ENCODE results near the gene CCNF. TPM values are rescaled to one million over a fixed set of nuclear protein-coding genes. Genes with fewer than 3 reads are reported as not detected.

Gene CCNF
- total RNA-seq, 1 donor from 2014 or later = 3.9 TPM

DNA sequence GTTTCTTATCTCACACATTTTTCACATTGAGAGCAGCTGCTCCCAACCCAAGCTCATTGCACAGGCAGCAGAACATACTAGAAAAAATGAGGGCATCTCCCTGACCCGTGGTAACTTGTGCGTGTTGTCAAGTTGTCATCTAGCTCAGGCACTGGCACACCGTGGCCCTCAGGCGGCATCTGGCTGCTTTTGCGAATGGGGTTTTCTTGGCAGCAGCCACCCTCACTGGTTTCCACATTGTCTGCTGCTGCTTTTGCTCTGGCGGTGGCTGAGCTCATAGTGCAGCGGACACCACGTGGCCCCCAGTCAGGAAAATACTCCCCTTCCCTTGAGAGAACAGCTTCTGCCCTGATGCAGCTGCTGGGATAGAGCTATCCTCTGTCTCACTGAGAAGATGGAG is 21.3 kb downstream of the CCNF start:
- FAIRE-seq = no peak
- TF ChIP-seq, protein P1, sequence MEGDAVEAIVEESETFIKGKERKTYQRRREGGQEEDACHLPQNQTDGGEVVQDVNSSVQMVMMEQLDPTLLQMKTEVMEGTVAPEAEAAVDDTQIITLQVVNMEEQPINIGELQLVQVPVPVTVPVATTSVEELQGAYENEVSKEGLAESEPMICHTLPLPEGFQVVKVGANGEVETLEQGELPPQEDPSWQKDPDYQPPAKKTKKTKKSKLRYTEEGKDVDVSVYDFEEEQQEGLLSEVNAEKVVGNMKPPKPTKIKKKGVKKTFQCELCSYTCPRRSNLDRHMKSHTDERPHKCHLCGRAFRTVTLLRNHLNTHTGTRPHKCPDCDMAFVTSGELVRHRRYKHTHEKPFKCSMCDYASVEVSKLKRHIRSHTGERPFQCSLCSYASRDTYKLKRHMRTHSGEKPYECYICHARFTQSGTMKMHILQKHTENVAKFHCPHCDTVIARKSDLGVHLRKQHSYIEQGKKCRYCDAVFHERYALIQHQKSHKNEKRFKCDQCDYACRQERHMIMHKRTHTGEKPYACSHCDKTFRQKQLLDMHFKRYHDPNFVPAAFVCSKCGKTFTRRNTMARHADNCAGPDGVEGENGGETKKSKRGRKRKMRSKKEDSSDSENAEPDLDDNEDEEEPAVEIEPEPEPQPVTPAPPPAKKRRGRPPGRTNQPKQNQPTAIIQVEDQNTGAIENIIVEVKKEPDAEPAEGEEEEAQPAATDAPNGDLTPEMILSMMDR (IDR thresholded peaks at IDR 0.05; ENCODE audit: insufficient read depth, low read length, severe bottlenecking) = no peak
- no peak for DNase-seq (ENCODE audit: low read depth)
- Histone ChIP-seq H3K27me3 (ENCODE audit: control insufficient read depth, insufficient read depth, low read length) (no peaks in the 10 kb centered on the region), H3K36me3 (ENCODE audit: control insufficient read depth, insufficient read depth, low read length) (peaks cover 18% of the 10 kb centered on the region), H3K4me3 (ENCODE audit: low read depth, low read length) (no peak overlapping the region)

DNA sequence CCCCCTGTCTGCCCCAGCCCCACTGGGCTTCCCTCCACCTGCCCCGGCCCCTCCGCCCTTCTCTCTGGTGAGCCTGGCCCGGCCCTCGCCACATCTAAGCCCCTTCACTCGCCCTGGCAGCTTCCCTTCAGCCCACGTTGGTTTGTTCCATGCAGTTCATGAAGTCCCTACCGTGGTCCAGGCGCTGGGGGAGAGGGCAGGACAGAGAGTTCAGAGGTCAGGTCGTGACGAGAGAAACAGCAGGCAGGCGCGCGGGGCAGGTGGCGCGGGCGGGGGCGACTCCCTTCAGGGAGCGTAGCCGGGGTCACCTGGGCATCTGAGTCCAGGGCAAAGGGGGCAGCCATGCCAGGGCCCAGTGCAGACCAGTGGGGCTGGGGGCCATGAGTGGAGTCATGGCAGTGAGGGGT is 21.7 kb downstream of the CCNF start:
- Histone ChIP-seq H3K36me3 (ENCODE audit: control insufficient read depth, insufficient read depth, low read length) (peaks cover 18% of the 10 kb centered on the region), H3K4me3 (ENCODE audit: low read depth, low read length) (no peak overlapping the region), H3K27me3 (ENCODE audit: control insufficient read depth, insufficient read depth, low read length) (no peaks in the 10 kb centered on the region)
- TF ChIP-seq, protein P1 (IDR thresholded peaks at IDR 0.05; ENCODE audit: insufficient read depth, low read length, severe bottlenecking) = no peak
- DNase-seq (ENCODE audit: low read depth) (no peak), FAIRE-seq (no peak)

DNA sequence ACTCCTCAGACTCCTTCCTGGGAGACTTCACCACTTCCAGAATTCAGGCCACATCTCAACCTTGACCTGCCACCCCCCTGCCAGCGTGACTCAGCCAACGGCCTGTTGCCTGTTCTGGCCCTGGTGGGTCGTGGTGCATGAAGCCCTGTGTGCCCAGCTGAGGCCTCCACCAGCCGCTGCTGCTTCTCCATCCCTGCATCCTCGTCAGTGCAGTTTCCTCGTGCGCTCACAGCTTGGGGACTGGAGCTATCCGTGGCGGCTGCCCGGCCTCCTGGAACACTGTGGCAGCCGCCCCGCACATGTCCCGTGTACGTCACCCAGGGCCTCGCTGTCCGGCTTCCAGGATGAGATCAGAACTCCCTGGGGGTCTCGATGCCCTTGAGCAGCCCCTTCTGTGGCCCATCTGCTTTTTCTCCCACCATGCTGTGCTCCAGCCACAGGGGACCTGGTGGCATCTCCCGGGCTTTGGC is 22.6 kb downstream of the CCNF start:
- DNase-seq (ENCODE audit: low read depth) (no peak), FAIRE-seq (no peak)
- peaks cover 17% of the 10 kb centered on the region for H3K36me3 ChIP-seq (ENCODE audit: control insufficient read depth, insufficient read depth, low read length)
- TF ChIP-seq, protein P1 (IDR thresholded peaks at IDR 0.05; ENCODE audit: insufficient read depth, low read length, severe bottlenecking) = no peak
- no peak overlapping the region for H3K4me3 ChIP-seq (ENCODE audit: low read depth, low read length)
- no peaks in the 10 kb centered on the region for H3K27me3 ChIP-seq (ENCODE audit: control insufficient read depth, insufficient read depth, low read length)

DNA sequence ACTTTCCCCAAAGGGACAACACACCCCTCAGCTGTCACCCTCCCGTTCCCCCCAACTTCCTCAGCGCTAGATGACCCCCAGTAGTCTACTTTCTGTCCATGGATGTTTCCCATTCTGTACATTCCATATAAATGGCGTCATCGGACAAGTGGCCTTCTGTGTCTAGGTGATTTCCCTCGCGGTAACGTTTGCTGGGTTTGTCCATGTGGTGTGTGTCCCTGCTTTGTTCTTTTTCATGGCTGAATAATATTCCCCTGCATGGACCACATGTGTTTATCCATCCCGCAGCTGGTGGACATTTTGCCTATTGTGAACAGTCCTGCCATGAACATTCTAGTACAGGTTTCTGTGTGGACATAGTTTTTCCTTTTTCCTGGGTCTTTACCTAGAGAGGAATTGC is 23.4 kb downstream of the CCNF start:
- no peaks in the 10 kb centered on the region for H3K27me3 ChIP-seq (ENCODE audit: control insufficient read depth, insufficient read depth, low read length)
- DNase-seq (ENCODE audit: low read depth) = no peak
- TF ChIP-seq, protein P1 (IDR thresholded peaks at IDR 0.05; ENCODE audit: insufficient read depth, low read length, severe bottlenecking) = no peak
- no peak overlapping the region for H3K4me3 ChIP-seq (ENCODE audit: low read depth, low read length)
- peak; percentile 62 for FAIRE-seq
- H3K36me3 ChIP-seq (ENCODE audit: control insufficient read depth, insufficient read depth, low read length) = peaks cover 16% of the 10 kb centered on the region

DNA sequence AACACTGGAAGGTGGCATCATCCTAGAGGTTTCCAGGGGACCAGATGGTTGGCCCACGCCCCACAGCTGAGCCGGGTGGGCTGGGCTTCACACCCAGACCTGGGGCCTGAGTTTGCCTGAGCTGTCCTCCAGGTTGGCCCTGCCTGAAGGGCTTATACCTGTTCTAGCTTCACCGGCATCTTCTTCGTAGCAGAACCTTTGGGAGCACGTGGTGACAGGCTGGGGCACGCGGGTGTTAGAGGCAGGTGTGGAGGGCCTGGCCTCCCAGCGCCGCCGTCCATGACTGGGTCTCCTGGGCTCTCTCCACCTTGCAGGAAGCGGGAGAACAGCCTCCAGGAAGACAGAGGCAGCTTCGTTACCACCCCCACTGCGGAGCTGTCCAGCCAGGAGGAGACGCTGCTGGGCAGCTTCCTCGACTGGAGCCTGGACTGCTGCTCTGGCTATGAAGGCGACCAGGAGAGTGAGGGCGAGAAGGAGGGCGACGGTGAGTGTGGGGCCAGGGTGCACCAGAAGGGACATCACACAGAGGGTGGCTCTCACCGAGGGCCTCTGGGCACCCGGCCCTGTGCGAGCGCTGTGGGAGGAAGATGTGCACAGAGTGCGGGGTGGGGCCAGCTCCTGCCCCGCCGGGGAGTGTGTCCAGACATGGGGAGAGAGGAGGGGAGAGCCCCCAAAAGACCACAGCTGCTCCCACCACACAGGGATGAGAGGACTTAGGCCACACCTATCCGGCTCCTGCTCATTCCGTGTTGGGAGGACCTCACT is 26.0 kb downstream of the CCNF start:
- H3K36me3 ChIP-seq (ENCODE audit: control insufficient read depth, insufficient read depth, low read length) = peaks cover 14% of the 10 kb centered on the region
- H3K27me3 ChIP-seq (ENCODE audit: control insufficient read depth, insufficient read depth, low read length) = no peaks in the 10 kb centered on the region
- FAIRE-seq = no peak

More for the DNA sequence above, 26.0 kb downstream of the CCNF start:
- no peak for DNase-seq (ENCODE audit: low read depth)
- TF ChIP-seq, protein P1 (IDR thresholded peaks at IDR 0.05; ENCODE audit: insufficient read depth, low read length, severe bottlenecking) = no peak
- no peak overlapping the region for H3K4me3 ChIP-seq (ENCODE audit: low read depth, low read length)
